SHP77 (cell line): ENCODE results near the gene UPK2.

Source experiments
- DNase-seq, 2 experiments: peaks; one replicate each; lab custom pipeline; 2025; lab: John Stamatoyannopoulos, UW

Gene UPK2

GRCh38 chr11:118956094-118956846, at the start of gene UPK2:
Gene UPK2 (plus strand): TSS chr11:118956298. CDS start chr11:118956351, 53 bp downstream.
- DNase-seq, result peak; percentile 51 to 66

- DNase-seq, result peak; percentile 57 to 60
These were observed 48.8 kb upstream of the UPK2 start for GRCh38 chr11:118907051-118908042.

GRCh38 chr11:118908264-118908663, 47.8 kb upstream of the UPK2 start:
- DNase-seq, result no peak

- peak; percentile 32 for DNase-seq
These were observed 47.0 kb upstream of the UPK2 start for GRCh38 chr11:118908901-118909618.

GRCh38 chr11:118909619-118910308, 46.3 kb upstream of the UPK2 start:
- no peak for DNase-seq

- no peak for DNase-seq
These were observed 45.6 kb upstream of the UPK2 start for GRCh38 chr11:118910309-118911112.

GRCh38 chr11:118911113-118911879, 44.8 kb upstream of the UPK2 start:
- DNase-seq, result no peak

- DNase-seq, result no peak
These were observed 44.0 kb upstream of the UPK2 start for GRCh38 chr11:118911880-118912741.

GRCh38 chr11:118912742-118913410, 43.2 kb upstream of the UPK2 start:
- no peak for DNase-seq

GRCh38 chr11:118913411-118914125, 42.5 kb upstream of the UPK2 start:
- no peak for DNase-seq

- DNase-seq, result no peak
These were observed 41.8 kb upstream of the UPK2 start for GRCh38 chr11:118914178-118914918.

GRCh38 chr11:118914987-118915386, 41.1 kb upstream of the UPK2 start:
- no peak for DNase-seq

- no peak for DNase-seq
These were observed 40.7 kb upstream of the UPK2 start for GRCh38 chr11:118915396-118915795.

- DNase-seq, result no peak
These were observed 39.9 kb upstream of the UPK2 start for GRCh38 chr11:118915941-118916841.

GRCh38 chr11:118916842-118917388, 39.2 kb upstream of the UPK2 start:
- no peak for DNase-seq
